Ovary (tissue), 3 donors: ENCODE data around the gene UPF2.
"Not testable (repeated sequence)": the region's sequence is repeated elsewhere in the genome, so short reads cannot be mapped to it uniquely, and the experiment has no call there.

Experiments
- POLR2A ChIP-seq: fragments of 450-650 bp; IDR thresholded peaks from one replicate; pipeline ENCODE4 v1.6.1; 2017; ENCODE audit warnings: antibody characterized with exemption, mild to moderate bottlenecking, moderate library complexity
- TF ChIP-seq, protein P1 (sequence below), 3 donors: fragments of 450-650 bp in 2 of 3; fragments of 200-600 bp in 1 of 3; IDR thresholded peaks; one replicate each; pipeline versions ENCODE4 v1.5.1 to v1.8.0; 2016 to 2022; ENCODE audit warnings: antibody characterized with exemption in 3 of 3, mild to moderate bottlenecking in 1 of 3
- donor health status: DM: no; HTN: no; CAD: no.

DNA sequence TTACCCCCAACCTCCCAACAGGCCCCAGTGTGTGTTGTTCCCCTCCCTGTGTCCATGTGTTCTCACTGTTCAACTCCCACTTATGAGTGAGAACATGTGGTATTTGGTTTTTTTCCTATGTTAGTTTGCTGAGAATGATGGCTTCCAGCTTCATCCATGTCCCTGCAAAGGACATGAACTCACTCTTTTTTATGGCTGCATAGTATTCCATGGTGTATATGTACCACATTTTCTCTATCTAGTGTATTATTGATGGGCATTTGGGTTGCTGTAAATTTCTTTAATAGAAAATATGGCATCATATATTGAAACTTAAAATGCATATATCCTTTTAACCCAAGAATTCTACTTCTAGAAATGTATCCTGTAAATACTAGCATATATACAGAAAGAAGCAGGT is 33.8 kb downstream of the UPF2 start:
- TF ChIP-seq, protein P1, sequence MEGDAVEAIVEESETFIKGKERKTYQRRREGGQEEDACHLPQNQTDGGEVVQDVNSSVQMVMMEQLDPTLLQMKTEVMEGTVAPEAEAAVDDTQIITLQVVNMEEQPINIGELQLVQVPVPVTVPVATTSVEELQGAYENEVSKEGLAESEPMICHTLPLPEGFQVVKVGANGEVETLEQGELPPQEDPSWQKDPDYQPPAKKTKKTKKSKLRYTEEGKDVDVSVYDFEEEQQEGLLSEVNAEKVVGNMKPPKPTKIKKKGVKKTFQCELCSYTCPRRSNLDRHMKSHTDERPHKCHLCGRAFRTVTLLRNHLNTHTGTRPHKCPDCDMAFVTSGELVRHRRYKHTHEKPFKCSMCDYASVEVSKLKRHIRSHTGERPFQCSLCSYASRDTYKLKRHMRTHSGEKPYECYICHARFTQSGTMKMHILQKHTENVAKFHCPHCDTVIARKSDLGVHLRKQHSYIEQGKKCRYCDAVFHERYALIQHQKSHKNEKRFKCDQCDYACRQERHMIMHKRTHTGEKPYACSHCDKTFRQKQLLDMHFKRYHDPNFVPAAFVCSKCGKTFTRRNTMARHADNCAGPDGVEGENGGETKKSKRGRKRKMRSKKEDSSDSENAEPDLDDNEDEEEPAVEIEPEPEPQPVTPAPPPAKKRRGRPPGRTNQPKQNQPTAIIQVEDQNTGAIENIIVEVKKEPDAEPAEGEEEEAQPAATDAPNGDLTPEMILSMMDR (IDR thresholded peaks at IDR 0.05): not testable (repeated sequence)
- TF ChIP-seq POLR2A: not testable (repeated sequence)
